C4-2B (cell line): ENCODE data around the gene KASH5.

ENCODE experiments used
- ZFX ChIP-seq: fragments of 450-650 bp; IDR thresholded peaks from 2 replicates; pipeline ENCODE4 v1.6.1; 2017
- TF ChIP-seq, protein P1 (sequence below): fragments of 450-650 bp; conservative IDR thresholded peaks from 2 replicates; pipeline ENCODE4 v1.5.1; 2017; ENCODE audit warnings: mild to moderate bottlenecking

DNA sequence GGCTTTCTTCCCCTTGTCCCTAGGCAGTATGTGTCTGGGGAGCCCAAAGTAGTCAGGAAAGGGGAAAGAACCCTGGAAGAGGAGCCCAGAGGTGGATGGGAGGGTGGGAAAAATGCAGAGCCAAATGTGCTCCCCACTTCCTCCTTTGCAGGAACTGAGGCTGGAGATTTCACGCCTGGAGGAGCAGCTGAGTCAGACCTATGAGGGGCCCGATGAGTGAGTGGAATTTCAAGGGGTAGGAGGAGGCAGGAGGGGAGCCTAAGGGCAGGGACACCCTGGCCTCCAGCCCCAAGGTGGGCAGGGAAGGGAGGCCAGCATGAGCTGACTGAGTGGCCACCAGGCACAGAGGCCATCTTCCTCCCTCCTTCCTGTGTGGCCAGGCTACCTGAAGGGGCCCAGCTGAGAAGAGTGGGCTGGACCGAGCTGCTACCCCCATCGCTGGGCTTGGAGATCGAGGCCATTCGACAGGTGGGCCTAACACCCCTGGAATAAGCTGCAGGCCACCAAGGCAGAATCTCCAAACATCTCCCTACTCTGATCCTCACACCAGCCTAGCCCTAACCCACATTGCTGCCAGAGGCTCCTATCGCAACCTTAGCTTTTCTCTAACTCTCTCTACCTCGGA is 20.9 kb downstream of the KASH5 start:
- TF ChIP-seq, protein P1, sequence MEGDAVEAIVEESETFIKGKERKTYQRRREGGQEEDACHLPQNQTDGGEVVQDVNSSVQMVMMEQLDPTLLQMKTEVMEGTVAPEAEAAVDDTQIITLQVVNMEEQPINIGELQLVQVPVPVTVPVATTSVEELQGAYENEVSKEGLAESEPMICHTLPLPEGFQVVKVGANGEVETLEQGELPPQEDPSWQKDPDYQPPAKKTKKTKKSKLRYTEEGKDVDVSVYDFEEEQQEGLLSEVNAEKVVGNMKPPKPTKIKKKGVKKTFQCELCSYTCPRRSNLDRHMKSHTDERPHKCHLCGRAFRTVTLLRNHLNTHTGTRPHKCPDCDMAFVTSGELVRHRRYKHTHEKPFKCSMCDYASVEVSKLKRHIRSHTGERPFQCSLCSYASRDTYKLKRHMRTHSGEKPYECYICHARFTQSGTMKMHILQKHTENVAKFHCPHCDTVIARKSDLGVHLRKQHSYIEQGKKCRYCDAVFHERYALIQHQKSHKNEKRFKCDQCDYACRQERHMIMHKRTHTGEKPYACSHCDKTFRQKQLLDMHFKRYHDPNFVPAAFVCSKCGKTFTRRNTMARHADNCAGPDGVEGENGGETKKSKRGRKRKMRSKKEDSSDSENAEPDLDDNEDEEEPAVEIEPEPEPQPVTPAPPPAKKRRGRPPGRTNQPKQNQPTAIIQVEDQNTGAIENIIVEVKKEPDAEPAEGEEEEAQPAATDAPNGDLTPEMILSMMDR: no peak
- TF ChIP-seq ZFX: no peak
